ENCODE results near the gene PRRC1. TPM values are rescaled to one million over a fixed set of nuclear protein-coding genes. Genes with fewer than 3 reads are reported as not detected.
A peak's percentile ranks its signal among the peaks of the same experiment; 100 is the strongest.

Gene PRRC1
- total and polyA plus RNA-seq, 4 donors: 19.6 to 44.1 (median 25.6) TPM

GRCh38 chr5:127515693-127516440, 1.6 kb upstream of the PRRC1 start:
- H3K4me1 ChIP-seq (ENCODE audit: control insufficient read depth in 4 of 4, insufficient read depth in 4 of 4, low read length in 3 of 4): peaks cover 0 to 18% (median 7%) of the 10 kb centered on the region in 4 donors
- H3K27ac ChIP-seq (ENCODE audit: low read depth in 1 of 2, low read length in 2 of 2): no peak overlapping the region
- no peak for DNase-seq (ENCODE audit: low spot score)
- no peak for TF ChIP-seq RAD21 (IDR thresholded peaks at IDR 0.05)
- no peak for TF ChIP-seq RXRA (IDR thresholded peaks at IDR 0.05)
- TF ChIP-seq JUND (IDR thresholded peaks at IDR 0.05): no peak
- TF ChIP-seq ZBTB33 (IDR thresholded peaks at IDR 0.05): no peak
- no peaks in the 10 kb centered on the region for H3K27me3 ChIP-seq (ENCODE audit: control insufficient read depth in 4 of 4, insufficient read depth in 4 of 4, low read length in 3 of 4)
- no peak overlapping the region for H3K9ac ChIP-seq (ENCODE audit: low read depth in 1 of 2, low read length in 2 of 2)
- H3K36me3 ChIP-seq (ENCODE audit: control insufficient read depth in 4 of 4, insufficient read depth in 3 of 4, low read depth in 1 of 4, low read length in 3 of 4): peaks cover 0 to 2% (median 0%) of the 10 kb centered on the region in 4 donors
- no peaks in the 10 kb centered on the region for H3K9me3 ChIP-seq (ENCODE audit: control insufficient read depth in 4 of 4, low read length in 3 of 4)
- no peak overlapping the region for H3K4me3 ChIP-seq (ENCODE audit: low read depth in 1 of 3, low read length in 3 of 3)
- 87% methylated on average over 10 of the region's 10 CpGs for WGBS

GRCh38 chr5:127517110-127517479, 345 bp upstream of the PRRC1 start:
- DNase-seq (ENCODE audit: low spot score): no peak
- peak overlapping the region; percentile 35 to 55 for H3K27ac ChIP-seq (ENCODE audit: low read depth in 1 of 2, low read length in 2 of 2)

More at GRCh38 chr5:127517110-127517479, 345 bp upstream of the PRRC1 start:
- TF ChIP-seq MAX (IDR thresholded peaks at IDR 0.05) (no peak), HNF4A (conservative IDR thresholded peaks at IDR 0.05) (peak; percentile 17 to 25), REST (IDR thresholded peaks at IDR 0.05) (peak; percentile 92), RXRA (IDR thresholded peaks at IDR 0.05) (no peak)
- H3K9ac ChIP-seq (ENCODE audit: low read depth in 1 of 2, low read length in 2 of 2): peak overlapping the region in 1 of 2 donors; percentile 11
- H3K4me3 ChIP-seq (ENCODE audit: low read depth in 1 of 3, low read length in 3 of 3): peak overlapping the region; percentile 69 to 95 (median 95)
- 9% methylated on average over 9 of the region's 9 CpGs for WGBS
- peaks cover 0 to 18% (median 7%) of the 10 kb centered on the region in 4 donors for H3K4me1 ChIP-seq (ENCODE audit: control insufficient read depth in 4 of 4, insufficient read depth in 4 of 4, low read length in 3 of 4)
- H3K9me3 ChIP-seq (ENCODE audit: control insufficient read depth in 4 of 4, low read length in 3 of 4): peaks cover 0 to 2% (median 0%) of the 10 kb centered on the region in 4 donors
- H3K27me3 ChIP-seq (ENCODE audit: control insufficient read depth in 4 of 4, insufficient read depth in 4 of 4, low read length in 3 of 4): no peaks in the 10 kb centered on the region
- peaks cover 0 to 2% (median 0%) of the 10 kb centered on the region in 4 donors for H3K36me3 ChIP-seq (ENCODE audit: control insufficient read depth in 4 of 4, insufficient read depth in 3 of 4, low read depth in 1 of 4, low read length in 3 of 4)

All from liver (tissue), 9 donors.